PC-9 (cell line): Measurements from ENCODE around the gene OR10D3. TPM values are rescaled to one million over a fixed set of nuclear protein-coding genes. Genes with fewer than 3 reads are reported as not detected.

Source experiments
- BruUV-seq: library from RNA; stranded (reverse); fragments of 400-500 nt; replicated peaks from 2 replicates; lab custom pipeline; 2021; lab: Mats Ljungman, UMichigan
- CTCF ChIA-PET: fragments of 300-600 bp; sonication (Branson Sonifier 250); formaldehyde crosslinking; loops from one replicate; lab custom pipeline; 2022; ENCODE audit warnings: antibody characterized with exemption; lab: Charles Lee
- POLR2A ChIA-PET: fragments of 300-600 bp; sonication (Branson Sonifier 250); formaldehyde crosslinking; loops from one replicate; lab custom pipeline; 2022; ENCODE audit warnings: antibody characterized with exemption; ENCODE audit not compliant: unreplicated experiment; lab: Charles Lee
- DNase-seq, 2 experiments: peaks; one replicate each; pipeline versions ENCODE4 v3.0.0 to v3.0.0-alpha.2; 2015 to 2022; ENCODE audit warnings: mixed read lengths in 1 of 2
- H2AFZ ChIP-seq: fragments of 200-600 bp; sonication (generic); 2 replicates; pipeline ENCODE4 v1.8.1; 2017; ENCODE audit warnings: antibody characterized with exemption
- H3F3A ChIP-seq: fragments of 200-600 bp; sonication (generic); 2 replicates; pipeline ENCODE4 v1.8.1; 2017; ENCODE audit warnings: antibody characterized with exemption, mild to moderate bottlenecking, low read depth; ENCODE audit not compliant: insufficient read depth
- H3K27ac ChIP-seq: fragments of 200-600 bp; sonication (generic); 2 replicates; pipeline ENCODE4 v1.6.1; 2016; ENCODE audit warnings: mixed run types
- H3K27me3 ChIP-seq: fragments of 200-600 bp; sonication (generic); 2 replicates; pipeline ENCODE4 v1.6.1; 2016; ENCODE audit warnings: low read depth, mixed run types; ENCODE audit not compliant: insufficient read depth
- H3K36me3 ChIP-seq: fragments of 200-600 bp; sonication (generic); 2 replicates; pipeline ENCODE4 v1.6.1; 2016; ENCODE audit warnings: low read depth, mixed run types
- H3K4me1 ChIP-seq: fragments of 200-600 bp; sonication (generic); replicated peaks from 2 replicates; pipeline ENCODE4 v1.6.1; 2016; ENCODE audit warnings: mixed run types; ENCODE audit not compliant: insufficient read depth
- H3K4me2 ChIP-seq: fragments of 200-600 bp; sonication (generic); 2 replicates; pipeline ENCODE4 v1.6.1; 2017; ENCODE audit warnings: mixed run types
- H3K4me3 ChIP-seq: fragments of 200-600 bp; sonication (generic); 2 replicates; pipeline ENCODE4 v1.6.1; 2016; ENCODE audit warnings: mixed run types
- H3K79me2 ChIP-seq: fragments of 200-600 bp; sonication (generic); 2 replicates; pipeline ENCODE4 v1.6.1; 2017; ENCODE audit warnings: low read depth, mixed run types
- H3K9me2 ChIP-seq: fragments of 200-600 bp; sonication (generic); 2 replicates; pipeline ENCODE4 v1.8.1; 2017; ENCODE audit warnings: mild to moderate bottlenecking; ENCODE audit not compliant: insufficient read depth
- H3K9me3 ChIP-seq: fragments of 200-600 bp; sonication (generic); 2 replicates; pipeline ENCODE4 v1.8.1; 2016; ENCODE audit warnings: low read depth; ENCODE audit not compliant: insufficient read depth
- H4K20me1 ChIP-seq: fragments of 200-600 bp; sonication (generic); 2 replicates; pipeline ENCODE4 v1.8.1; 2017; ENCODE audit not compliant: insufficient read depth
- EZH2 ChIP-seq: fragments of 200-600 bp; sonication (generic); IDR thresholded peaks from 2 replicates; pipeline ENCODE4 v1.8.0; 2017; ENCODE audit warnings: antibody characterized with exemption, low read depth
- intact Hi-C: fragments of 100-400 bp; cut with micrococcal nuclease; formaldehyde crosslinking; loops from one replicate; pipeline ENCODE4 v1.10.0; 2022; ENCODE audit not compliant: unreplicated experiment
- total RNA-seq: library from RNA; stranded (reverse); gene quantifications from 2 replicates; pipeline ENCODE4 v1.2.3, GENCODE V29; 2021
- TF ChIP-seq, protein P1 (sequence below): fragments of 200-600 bp; sonication (generic); conservative IDR thresholded peaks from 2 replicates; pipeline ENCODE4 v1.6.1; 2017; ENCODE audit warnings: mixed run types, antibody characterized with exemption, mild to moderate bottlenecking, moderate library complexity

OR10D3 gene
- total RNA-seq, 1 experiment from 2014 or later: not detected

DNA sequence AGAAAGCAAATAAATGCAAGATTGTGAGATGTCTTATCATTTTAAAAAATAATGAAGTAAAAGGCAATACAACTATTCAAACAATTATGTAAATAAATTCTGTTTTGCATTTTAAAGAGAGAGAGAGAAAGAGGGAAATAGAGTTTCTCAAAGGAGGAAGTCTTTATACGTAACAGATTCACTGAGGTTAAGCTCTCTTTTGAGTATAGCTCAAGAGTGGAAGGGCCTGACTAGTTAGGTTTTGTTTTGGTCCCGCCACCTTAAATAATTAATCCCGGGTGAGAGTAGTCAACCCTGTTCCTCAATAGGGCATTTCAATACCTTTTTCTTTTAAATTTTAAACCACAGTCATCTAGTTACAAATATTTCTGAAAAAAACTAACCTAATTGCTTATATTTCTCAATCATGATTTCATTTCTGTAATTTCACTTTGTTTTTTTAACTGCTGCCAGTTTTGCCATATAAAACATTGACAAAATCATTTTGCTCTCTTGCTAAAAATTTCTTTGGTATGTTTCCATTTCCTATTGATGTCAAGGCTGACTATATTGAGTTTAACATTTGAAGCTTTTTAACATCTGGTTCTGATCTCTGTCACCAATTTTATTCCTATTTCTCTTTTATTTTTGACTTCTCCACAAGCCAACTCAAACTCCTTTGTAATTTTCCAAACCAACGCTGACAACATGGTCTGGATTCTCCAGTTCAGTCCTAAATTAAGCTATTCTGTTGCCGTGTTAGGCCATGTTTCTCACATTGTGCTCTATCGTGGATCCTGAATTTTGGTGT is 10.3 kb downstream of the OR10D3 start:
- Histone ChIP-seq H3F3A (no peaks in the 10 kb centered on the region), H3K9me2 (no peaks in the 10 kb centered on the region), H2AFZ (no peak overlapping the region), H3K27me3 (no peaks in the 10 kb centered on the region), H3K79me2 (no peaks in the 10 kb centered on the region), H3K9me3 (no peaks in the 10 kb centered on the region), H3K4me3 (no peak overlapping the region), H3K4me2 (no peak overlapping the region), H3K36me3 (no peaks in the 10 kb centered on the region), H3K27ac (no peak overlapping the region), H3K4me1 (no peaks in the 10 kb centered on the region), H4K20me1 (no peaks in the 10 kb centered on the region)
- BruUV-seq: no TSS peak
- ChIA-PET CTCF (no interaction called here), POLR2A (no interaction called here)
- TF ChIP-seq EZH2: no peak
- intact Hi-C loops: no loop called here
- DNase-seq: no peak

DNA sequence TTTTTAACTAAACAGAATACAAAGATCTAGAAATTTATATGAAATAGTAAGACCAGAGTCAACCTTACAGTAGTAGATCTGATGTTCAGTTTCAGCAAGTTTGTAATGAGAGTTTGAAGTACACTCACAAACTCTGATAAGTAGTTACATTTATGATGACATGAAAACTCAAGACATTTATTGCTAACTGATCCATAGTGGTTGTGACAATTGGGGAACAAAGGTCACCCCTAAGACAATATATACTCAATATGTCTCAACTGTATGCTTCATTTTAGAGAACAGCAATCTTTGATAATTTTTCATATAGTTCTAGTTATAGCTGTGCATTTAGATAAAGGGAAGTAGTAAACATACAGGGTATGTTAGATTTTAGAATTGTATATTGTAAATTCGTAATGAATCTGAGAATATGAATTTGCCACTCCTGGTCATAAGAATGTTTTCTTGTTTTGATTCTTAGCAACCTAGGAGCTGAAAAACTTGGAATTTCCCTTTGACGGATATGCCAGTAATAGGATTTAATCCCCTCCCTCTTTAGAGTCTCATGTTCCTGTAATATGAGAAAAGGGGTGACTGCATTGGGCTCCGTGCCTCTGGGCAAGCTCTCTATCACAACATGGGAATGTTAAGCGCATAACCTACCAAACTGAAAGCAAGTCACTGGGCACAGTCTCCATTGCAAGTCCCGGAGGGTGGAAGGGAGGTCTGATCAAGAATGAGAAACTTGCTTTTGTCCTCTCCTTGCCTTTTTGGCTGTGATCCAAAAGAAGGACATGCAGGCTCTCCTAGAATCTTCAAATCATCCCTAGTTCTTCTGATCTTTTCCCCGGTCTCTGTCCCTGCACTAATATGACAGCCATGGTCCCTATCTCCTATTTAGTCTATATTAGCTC is 11.4 kb downstream of the OR10D3 start:
- H4K20me1 ChIP-seq: no peaks in the 10 kb centered on the region
- BruUV-seq: no TSS peak
- no peak overlapping the region for H2AFZ ChIP-seq
- no peaks in the 10 kb centered on the region for H3K27me3 ChIP-seq
- H3K4me2 ChIP-seq: no peak overlapping the region
- no peaks in the 10 kb centered on the region for H3F3A ChIP-seq
- CTCF ChIA-PET: interaction anchor here (0.6 to 1.3 kb wide), 2 partner anchors 123 to 1435 kb away, joined by 3 to 4 read pairs; no protein-coding TSS in a partner anchor
- no peak for DNase-seq
- no peak overlapping the region for H3K4me3 ChIP-seq
- no peaks in the 10 kb centered on the region for H3K79me2 ChIP-seq
- intact Hi-C loops: loop anchor here (1.0 kb wide), 1 partner anchor 123 kb away; no protein-coding TSS in a partner anchor
- TF ChIP-seq, protein P1, sequence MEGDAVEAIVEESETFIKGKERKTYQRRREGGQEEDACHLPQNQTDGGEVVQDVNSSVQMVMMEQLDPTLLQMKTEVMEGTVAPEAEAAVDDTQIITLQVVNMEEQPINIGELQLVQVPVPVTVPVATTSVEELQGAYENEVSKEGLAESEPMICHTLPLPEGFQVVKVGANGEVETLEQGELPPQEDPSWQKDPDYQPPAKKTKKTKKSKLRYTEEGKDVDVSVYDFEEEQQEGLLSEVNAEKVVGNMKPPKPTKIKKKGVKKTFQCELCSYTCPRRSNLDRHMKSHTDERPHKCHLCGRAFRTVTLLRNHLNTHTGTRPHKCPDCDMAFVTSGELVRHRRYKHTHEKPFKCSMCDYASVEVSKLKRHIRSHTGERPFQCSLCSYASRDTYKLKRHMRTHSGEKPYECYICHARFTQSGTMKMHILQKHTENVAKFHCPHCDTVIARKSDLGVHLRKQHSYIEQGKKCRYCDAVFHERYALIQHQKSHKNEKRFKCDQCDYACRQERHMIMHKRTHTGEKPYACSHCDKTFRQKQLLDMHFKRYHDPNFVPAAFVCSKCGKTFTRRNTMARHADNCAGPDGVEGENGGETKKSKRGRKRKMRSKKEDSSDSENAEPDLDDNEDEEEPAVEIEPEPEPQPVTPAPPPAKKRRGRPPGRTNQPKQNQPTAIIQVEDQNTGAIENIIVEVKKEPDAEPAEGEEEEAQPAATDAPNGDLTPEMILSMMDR: no peak
- TF ChIP-seq EZH2: no peak
- no peaks in the 10 kb centered on the region for H3K36me3 ChIP-seq
- H3K9me3 ChIP-seq: no peaks in the 10 kb centered on the region
- H3K27ac ChIP-seq: no peak overlapping the region
- no peaks in the 10 kb centered on the region for H3K4me1 ChIP-seq
- no peaks in the 10 kb centered on the region for H3K9me2 ChIP-seq
- POLR2A ChIA-PET: no interaction called here

DNA sequence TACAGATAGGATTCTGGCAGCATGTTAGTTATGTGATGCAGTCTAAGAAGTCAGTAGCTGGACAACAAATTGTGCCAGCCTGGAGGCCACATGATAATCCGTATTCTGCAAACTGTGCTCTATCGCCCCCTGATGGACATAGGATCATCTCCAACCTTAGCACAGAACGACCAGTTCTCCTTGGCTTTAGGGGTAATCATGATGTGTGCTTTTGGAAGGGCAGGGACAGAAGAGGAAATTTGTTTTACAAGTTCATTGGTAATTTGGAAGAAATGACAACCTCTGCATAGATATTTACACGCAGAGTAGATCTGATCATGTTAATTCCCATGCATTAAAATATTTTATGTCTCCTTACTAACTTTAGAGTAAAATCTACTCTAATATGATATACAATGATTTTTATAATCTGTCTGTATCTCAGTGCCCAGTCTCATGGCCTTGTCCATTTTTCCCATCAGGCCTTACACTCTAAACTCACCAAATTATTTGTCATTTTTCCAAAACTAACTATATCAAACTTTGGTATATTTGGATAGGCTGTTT is 12.1 kb downstream of the OR10D3 start:
- intact Hi-C loops: loop anchor here (1.0 kb wide), 1 partner anchor 124 kb away; no protein-coding TSS in a partner anchor
- no peak overlapping the region for H3K4me3 ChIP-seq
- no peaks in the 10 kb centered on the region for H3K79me2 ChIP-seq
- no peaks in the 10 kb centered on the region for H3K9me2 ChIP-seq
- H3K36me3 ChIP-seq: no peaks in the 10 kb centered on the region
- POLR2A ChIA-PET: no interaction called here
- TF ChIP-seq, protein P1: peak; percentile 72
- no peak for TF ChIP-seq EZH2
- H3K9me3 ChIP-seq: no peaks in the 10 kb centered on the region
- no peak overlapping the region for H3K4me2 ChIP-seq
- H3F3A ChIP-seq: no peaks in the 10 kb centered on the region
- CTCF ChIA-PET: interaction anchor here (0.6 to 1.3 kb wide), 2 partner anchors 124 to 1435 kb away, joined by 3 to 4 read pairs; no protein-coding TSS in a partner anchor
- H3K27ac ChIP-seq: no peak overlapping the region
- H2AFZ ChIP-seq: no peak overlapping the region
- no TSS peak for BruUV-seq
- peak; percentile 12 to 49 for DNase-seq
- 0 out of 2 replicates have a peak, but pooled peaks cover 6% of the 10 kb centered on the region for H3K27me3 ChIP-seq
- no peaks in the 10 kb centered on the region for H3K4me1 ChIP-seq
- no peaks in the 10 kb centered on the region for H4K20me1 ChIP-seq
